CD4-positive, alpha-beta T cell treated with Interleukin-17A for 1 hour (primary cell): ENCODE results near the gene FRMPD2.
"Not testable (repeated sequence)": the region's sequence is repeated elsewhere in the genome, so short reads cannot be mapped to it uniquely, and the experiment has no call there.

ENCODE experiments used
- DNase-seq: peaks from one replicate; pipeline ENCODE4 v3.0.0-alpha.2; 2020

Gene FRMPD2

DNA sequence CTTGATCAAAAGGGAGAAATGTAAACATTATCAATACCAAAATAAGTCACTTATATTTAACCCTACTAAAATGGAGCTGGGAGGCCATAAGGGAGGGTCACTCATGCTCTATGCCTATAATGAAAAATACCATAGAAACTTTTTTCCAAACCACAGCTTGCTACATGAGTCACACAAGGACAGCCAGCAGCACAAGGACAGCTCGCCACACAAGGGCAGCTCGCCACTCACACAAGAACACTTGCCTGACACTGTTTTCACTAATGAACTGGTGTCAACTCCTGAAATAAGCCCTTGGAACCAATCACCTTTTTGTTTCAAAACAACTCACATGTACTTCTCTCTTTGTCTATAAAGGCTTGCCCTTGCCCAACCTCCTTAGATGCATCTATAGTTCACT lies 43.3 kb downstream of the FRMPD2 start:
- DNase-seq = no peak

- DNase-seq = no peak
Observed at GRCh38 chr10:48227213-48227612, 47.3 kb downstream of the FRMPD2 start.

- no peak for DNase-seq
Observed at GRCh38 chr10:48224979-48225560, 49.4 kb downstream of the FRMPD2 start.

GRCh38 chr10:48224296-48224695 lies 50.2 kb downstream of the FRMPD2 start:
- no peak for DNase-seq

DNA sequence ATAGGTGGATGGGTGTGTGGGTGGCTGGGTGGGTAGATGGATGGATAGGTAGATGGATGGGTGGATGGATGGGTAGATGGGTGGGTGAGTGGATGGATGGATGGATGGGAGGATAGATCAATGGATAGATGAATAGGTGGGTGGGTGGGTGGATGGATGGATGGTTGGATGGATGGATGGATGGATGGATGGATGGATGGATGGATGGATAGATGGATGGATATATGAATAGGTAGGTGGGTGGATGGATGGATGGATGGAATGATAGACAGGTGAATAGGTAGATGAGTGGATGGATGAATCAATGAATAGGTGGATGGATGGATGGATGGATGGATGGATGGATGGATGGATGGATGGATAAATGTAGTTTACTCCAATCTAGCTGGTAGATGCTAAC lies 52.7 kb downstream of the FRMPD2 start:
- DNase-seq = no peak

GRCh38 chr10:48221031-48221430 lies 53.5 kb downstream of the FRMPD2 start:
- not testable (repeated sequence) for DNase-seq

GRCh38 chr10:48219194-48219593 lies 55.3 kb downstream of the FRMPD2 start:
- DNase-seq = no peak

DNA sequence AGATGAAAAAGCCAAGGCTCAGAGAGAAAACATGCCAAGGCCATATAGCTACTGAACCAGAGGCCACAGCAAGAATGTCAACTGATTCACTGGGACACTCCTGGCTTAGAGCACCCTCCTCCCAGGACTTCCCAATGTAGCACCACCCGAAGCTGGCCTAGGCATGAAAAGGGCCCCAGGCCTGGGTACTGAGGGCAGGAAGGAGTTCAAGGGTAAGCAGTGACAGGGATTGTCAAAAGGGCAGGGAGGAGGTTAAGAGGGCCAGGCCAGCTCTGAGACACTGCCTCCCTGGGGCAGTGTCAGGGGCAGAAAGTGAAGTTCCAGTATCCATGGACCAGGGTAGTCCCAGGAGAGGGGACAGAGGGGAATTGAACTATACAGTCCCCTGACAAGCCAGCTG lies 57.8 kb downstream of the FRMPD2 start:
- no peak for DNase-seq

DNA sequence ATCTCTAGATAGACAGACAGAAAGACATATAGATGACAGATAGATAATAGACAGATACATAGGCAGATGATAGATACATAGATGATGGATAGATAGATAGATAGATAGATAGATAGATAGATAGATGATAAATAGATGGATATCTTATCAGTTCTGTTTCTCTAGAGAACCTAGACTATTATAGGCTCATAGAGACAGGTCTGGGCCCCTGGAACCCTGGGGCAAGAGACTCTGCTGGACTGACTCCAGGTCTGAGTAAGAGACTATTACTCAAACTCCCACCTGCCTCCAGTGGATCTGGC lies 58.3 kb downstream of the FRMPD2 start:
- DNase-seq = no peak

DNA sequence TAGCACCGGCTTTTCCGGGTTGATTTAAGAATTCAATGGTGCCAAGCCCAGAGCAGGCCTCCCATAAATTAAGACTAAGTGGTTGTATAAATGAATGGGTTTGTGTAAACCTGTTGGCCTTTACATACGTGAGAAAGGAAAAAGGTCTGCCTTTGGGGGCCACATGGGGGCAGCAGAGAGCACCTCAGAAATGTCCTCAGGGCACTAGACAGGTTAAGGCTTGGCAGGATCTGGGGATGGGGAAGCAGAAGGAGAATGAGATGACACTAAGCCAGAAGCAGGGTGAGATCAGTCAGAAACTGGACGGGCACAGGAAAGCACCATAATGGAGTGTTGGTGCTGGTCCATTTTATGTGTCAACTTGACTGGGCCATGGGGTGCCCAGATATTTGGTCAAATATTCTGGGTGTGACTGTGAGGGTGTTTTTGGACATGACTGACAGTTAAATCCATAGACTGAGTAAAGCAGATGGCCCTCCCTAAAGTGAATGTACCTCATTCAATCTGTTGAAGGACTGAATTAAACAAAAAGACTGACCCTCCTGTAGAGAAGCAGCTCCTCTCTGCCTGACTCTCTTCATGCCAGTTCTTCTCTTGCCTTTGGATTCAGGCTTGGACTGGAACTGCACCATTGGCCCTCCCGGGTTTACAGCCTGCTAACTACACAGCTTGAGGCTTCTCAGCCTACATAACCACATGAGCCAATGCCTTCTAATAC lies 58.9 kb downstream of the FRMPD2 start:
- peak; percentile 18 for DNase-seq

DNA sequence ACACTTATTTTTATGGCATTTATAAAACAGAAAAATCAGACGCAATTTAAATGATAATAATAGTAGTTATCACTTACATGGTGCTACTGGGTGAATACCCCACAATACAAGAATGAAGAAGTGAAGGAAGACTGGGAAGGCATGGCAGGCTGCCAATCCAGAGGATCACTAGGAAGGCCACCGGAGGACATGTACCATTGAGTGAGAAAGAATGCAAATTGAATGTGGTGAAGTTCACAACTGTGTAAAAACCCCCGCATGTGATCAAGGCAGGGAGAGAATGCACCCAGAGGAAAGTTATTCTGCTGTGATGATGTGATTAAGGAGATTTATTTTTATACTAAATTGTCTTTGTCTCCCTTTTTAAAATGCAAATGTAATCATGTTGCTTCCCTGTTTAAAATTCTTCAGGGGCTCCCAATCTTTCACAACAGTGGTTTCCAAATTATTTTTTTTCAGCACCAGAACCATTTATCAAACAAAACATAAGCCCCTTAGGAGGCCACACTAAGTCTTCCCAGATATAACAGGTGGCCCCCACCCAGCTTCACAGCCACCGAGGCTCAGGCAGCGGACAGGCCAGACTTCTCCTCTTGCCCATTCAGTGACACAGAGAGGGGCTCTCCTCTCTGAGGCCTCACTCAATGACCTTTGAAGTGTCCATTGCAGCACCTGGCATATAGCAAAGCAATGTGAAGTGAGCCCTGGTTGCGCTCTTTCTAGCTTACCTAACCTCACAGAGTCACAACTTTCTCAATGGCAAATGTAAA lies 59.6 kb downstream of the FRMPD2 start:
- no peak for DNase-seq

- no peak for DNase-seq
Observed at GRCh38 chr10:48213047-48213446, 61.4 kb downstream of the FRMPD2 start.

DNA sequence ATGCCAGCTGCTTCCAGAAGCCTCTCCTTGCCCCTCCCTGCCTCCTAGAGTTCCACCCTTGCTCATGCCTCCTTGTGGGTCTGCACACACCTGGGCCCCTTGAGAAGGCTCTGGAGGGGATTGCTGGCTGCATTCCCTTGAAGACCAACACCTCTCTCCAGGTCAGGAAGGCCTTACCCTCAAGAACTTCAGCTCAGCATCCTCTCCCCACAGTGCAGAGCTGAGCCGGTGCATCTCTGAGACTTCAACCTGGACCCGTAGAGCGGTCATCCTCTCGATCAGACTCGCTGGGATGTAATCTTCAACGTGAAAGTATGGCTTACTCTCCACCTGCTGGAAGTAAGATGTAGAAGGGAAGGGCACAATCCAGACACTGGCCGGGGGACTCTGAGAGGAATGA lies 62.7 kb downstream of the FRMPD2 start:
- DNase-seq = no peak

DNA sequence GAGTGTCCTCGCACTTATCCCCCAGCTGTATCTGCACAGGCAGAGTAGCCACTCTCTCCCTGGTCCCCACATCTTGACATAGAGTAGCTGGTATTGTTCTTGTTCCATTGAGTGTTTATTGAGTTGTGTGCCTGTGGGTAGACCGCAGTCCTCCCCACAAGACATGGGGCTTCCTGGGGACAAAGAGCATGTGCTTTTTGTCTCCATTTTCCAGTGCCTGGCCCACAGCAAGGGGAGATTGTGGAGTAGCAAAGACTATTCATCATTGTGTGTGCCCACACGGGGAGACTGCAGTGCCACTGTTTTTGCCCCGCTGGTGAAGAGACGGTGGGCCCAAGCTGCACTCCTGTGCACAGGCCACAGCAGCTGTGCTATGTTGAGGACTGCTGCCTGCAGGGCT lies 63.5 kb downstream of the FRMPD2 start:
- no peak for DNase-seq

GRCh38 chr10:48210391-48210790 lies 64.1 kb downstream of the FRMPD2 start:
- no peak for DNase-seq

GRCh38 chr10:48209241-48209640 lies 65.3 kb downstream of the FRMPD2 start:
- no peak for DNase-seq

DNA sequence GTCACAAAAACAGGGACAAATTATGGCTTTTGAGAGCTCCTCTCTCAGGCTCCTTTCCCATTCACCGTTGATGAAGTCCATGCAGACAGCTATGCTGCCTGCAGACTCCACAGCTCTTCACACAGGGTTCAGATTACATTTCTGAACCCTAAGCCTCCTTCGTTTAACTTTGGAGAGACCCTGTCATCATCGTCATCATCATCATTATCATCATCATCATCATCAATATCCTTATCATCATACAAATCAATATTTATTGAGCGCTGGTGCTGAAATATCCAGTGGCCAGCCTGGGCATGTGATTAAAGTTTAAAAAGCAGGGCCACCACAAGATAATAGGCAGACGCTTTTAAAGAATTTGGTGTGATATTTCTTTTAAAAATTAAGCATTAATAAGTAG lies 66.6 kb downstream of the FRMPD2 start:
- DNase-seq = no peak

DNA sequence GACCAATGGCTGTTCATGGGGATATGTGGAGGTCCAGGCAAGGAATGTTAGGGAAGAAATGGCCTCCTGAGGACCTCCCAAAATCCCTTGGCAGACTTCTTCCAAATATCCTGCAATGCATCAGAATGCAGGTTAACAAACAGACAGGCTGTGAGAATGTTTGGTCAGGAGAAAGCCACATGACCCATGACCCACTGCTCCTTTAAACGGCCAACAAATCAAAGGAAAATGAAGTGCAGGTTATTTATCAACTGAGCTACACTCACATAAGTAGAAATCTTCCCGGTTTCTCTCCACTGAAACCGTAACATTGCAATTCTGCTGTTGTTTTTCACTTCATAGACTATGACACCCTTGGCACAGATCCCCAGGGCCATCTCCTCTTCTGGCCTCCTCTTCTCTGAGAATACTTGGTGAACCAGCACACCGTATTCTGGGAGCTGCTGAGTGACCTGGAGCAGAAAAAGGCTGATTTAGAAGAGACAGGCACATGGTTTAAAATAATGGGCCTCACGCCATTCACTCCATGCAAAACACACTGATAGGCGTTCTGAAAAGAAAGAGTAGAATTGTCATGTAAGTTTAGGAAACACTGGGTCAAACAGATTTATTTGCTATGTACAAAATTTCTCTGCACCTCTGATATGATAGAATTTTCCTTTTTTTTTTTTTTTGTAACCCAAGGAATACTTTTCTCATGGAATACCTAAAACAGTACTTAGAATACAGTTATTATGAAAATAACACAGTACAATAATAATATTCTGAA lies 67.8 kb downstream of the FRMPD2 start:
- no peak for DNase-seq

- no peak for DNase-seq
Observed at GRCh38 chr10:48205918-48206317, 68.6 kb downstream of the FRMPD2 start.

GRCh38 chr10:48199580-48200377 lies 74.7 kb downstream of the FRMPD2 start:
- no peak for DNase-seq

DNA sequence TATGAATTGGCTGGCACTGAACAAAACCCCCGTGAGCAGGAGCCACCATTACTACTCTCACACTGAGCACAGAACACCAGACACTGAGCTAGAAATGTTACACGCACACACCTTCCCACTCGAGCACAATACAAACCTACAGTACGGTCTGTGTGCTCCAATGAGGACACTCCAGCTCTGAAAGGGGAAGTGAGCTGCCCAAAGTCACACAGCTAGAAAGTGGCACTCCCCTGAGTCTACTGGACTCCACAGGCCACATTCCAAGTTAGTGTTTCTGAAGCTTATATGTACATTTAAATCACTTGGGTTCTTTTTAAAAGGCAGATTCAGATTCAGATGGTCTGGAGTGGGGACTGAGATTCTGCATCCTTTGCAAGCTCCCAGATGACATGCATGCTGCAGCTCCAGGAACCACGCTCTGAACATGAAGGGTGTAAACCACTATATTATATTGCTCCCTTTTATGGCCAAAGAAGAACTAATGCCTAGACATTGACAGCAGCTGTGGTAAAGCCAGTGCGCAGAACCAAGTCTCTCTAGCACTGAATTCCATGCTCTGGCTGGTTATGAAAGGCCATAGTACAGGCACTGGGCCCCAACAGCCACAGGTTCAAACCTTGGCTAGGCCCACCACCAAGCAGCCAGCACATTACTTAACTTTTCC lies 77.1 kb downstream of the FRMPD2 start:
- no peak for DNase-seq

- DNase-seq = no peak
Observed at GRCh38 chr10:48195803-48196202, 78.7 kb downstream of the FRMPD2 start.
